Skeletal muscle tissue (tissue), 4 donors: ENCODE results near the gene NPAS3. TPM values are rescaled to one million over a fixed set of nuclear protein-coding genes. Genes with fewer than 3 reads are reported as not detected.

ENCODE experiments used
- H3K27ac ChIP-seq: one replicate; pipeline ENCODE4 v1.7.0; 2013; ENCODE audit warnings: mild to moderate bottlenecking, low read depth, low read length, inconsistent platforms
- H3K27me3 ChIP-seq, 3 donors: one replicate each; pipeline ENCODE4 v1.7.0; 2013; ENCODE audit warnings: low read length in 3 of 3; ENCODE audit not compliant: control insufficient read depth in 3 of 3, insufficient read depth in 3 of 3
- H3K36me3 ChIP-seq, 3 donors: one replicate each; pipeline ENCODE4 v1.7.0; 2013; ENCODE audit warnings: low read length in 3 of 3; ENCODE audit not compliant: control insufficient read depth in 3 of 3, insufficient read depth in 3 of 3
- H3K4me1 ChIP-seq, 3 donors: one replicate each; pipeline ENCODE4 v1.7.0; 2013; ENCODE audit warnings: low read length in 3 of 3, mild to moderate bottlenecking in 3 of 3; ENCODE audit not compliant: control insufficient read depth in 3 of 3, insufficient read depth in 3 of 3
- H3K4me3 ChIP-seq, 3 donors: one replicate each; pipeline ENCODE4 v1.7.0; 2013; ENCODE audit warnings: low read length in 3 of 3
- H3K9ac ChIP-seq, 3 donors: one replicate each; pipeline ENCODE4 v1.7.0; 2013; ENCODE audit warnings: low read length in 3 of 3, mild to moderate bottlenecking in 3 of 3, moderate library complexity in 2 of 3, low read depth in 1 of 3
- H3K9me3 ChIP-seq, 3 donors: one replicate each; pipeline ENCODE4 v1.7.0; 2013; ENCODE audit warnings: low read length in 3 of 3; ENCODE audit not compliant: control insufficient read depth in 3 of 3
- total RNA-seq: library from RNA; depleted of rRNA; stranded (reverse); fragments of >200 nt; gene quantifications from one replicate; pipeline ENCODE4 v1.2.3, GENCODE V29; 2014
- donor health status: Osteomylitis.

NPAS3 gene
- total RNA-seq, 1 donor from 2014 or later = 9.9 TPM

DNA sequence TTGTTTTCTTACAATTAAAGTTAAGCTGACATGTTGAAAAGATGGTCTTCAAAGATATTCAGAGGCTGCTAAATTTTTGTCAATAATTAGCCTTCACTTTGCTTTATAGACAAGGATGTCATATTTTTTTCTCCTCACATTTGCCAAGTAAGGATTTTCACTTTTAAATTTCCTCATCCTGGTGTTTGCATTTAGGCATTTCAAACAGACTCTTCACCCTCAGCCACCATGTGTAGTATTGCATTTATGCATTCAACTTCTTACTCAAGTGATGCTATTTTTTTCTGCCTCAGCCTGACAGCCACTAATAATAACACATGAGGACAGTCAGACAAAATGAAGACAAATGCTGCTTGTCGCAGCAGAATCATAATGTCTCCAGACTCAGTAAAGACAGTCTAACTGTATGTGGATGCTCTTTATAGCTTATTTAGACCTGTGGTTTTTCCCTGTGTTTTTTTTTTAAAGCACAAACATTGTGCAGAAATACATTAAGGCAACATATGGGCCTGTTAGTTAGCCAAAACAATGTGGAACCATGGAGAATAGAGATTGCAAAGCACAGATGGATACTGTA lies 481.5 kb downstream of the NPAS3 start:
- Histone ChIP-seq H3K4me1 (no peaks in the 10 kb centered on the region), H3K27me3 (no peaks in the 10 kb centered on the region), H3K9me3 (no peaks in the 10 kb centered on the region), H3K9ac (no peak overlapping the region), H3K4me3 (no peak overlapping the region), H3K36me3 (no peaks in the 10 kb centered on the region), H3K27ac (no peak overlapping the region)

DNA sequence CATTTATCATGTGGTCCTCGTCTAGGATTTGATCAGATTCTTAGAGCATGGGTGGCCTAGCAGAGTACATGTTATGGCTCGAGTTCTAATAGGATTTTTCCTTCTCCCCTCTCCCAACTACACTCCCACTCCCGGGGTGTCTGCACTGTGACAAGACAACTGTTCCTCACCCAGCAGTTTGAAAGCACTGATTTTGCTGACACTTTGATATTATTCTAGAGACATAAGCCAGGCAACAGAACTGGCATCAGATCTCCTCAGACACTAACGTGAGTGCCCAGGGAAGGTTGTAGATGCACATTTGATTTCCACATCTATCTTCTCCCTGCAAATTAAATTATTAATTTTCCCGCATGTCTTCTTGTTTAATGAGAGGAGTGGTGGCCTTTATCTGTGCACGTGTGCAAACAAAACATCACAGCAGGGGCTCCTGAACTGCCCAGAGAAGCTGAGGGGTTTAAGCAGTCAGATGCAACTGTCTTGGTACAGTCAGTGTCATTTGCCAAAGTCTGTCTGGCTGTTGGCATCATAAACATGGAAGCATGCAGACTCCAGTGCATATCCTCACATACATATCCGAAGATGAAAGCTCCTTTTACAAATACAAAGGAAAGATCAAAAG lies 491.8 kb downstream of the NPAS3 start:
- Histone ChIP-seq H3K9me3 (no peaks in the 10 kb centered on the region), H3K36me3 (no peaks in the 10 kb centered on the region), H3K4me3 (no peak overlapping the region), H3K9ac (no peak overlapping the region), H3K4me1 (no peaks in the 10 kb centered on the region), H3K27ac (no peak overlapping the region), H3K27me3 (no peaks in the 10 kb centered on the region)

DNA sequence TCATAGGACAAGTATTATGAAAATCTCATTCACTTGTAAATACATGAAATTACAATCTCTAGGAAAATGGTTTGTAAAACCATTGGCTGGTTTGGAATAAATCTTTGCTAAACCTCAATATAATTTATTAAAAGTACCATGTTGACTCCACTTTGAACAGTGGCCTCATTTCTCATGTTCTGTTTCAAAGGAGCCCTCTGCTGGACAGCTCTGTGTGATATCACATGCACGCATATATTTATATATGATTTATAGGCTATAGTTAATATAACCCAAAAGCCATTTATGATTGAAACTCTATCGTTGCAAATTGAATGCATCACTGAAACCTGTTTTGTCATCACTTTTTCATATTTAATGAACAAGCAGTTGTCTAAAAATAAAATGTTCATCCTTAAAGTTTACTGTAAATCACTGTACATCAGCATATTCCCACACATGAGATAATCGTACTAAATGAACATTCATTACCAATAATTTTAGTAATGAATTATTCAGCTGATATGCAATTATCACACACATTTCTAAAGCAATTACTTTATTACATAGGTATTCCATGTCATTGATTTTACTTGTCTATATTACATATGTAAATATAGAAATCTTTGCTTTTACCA lies 493.8 kb downstream of the NPAS3 start:
- Histone ChIP-seq H3K9ac (no peak overlapping the region), H3K9me3 (no peaks in the 10 kb centered on the region), H3K27ac (no peak overlapping the region), H3K27me3 (no peaks in the 10 kb centered on the region), H3K4me1 (no peaks in the 10 kb centered on the region), H3K36me3 (no peaks in the 10 kb centered on the region), H3K4me3 (no peak overlapping the region)

DNA sequence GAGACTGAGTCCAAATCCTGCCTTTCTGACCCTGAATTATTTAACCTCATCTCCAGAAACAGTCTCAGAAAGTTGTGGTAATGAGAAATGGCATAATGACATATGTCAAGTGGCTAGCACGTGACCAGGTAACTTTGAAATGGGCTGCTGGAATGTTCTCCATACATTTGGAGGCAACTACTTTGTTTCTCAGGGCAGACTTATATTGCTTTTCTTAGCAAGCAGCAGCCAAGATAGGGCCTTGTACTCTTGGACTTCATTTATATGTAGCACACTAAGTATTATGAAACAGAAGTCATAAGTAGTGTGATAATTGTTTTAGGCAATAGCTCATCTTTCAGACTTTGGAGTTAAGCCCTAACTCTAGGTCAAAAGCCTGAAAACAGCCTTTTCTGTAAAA lies 494.7 kb downstream of the NPAS3 start:
- Histone ChIP-seq H3K36me3 (no peaks in the 10 kb centered on the region), H3K27me3 (no peaks in the 10 kb centered on the region), H3K9me3 (no peaks in the 10 kb centered on the region), H3K27ac (no peak overlapping the region), H3K4me3 (no peak overlapping the region), H3K4me1 (no peaks in the 10 kb centered on the region), H3K9ac (no peak overlapping the region)

DNA sequence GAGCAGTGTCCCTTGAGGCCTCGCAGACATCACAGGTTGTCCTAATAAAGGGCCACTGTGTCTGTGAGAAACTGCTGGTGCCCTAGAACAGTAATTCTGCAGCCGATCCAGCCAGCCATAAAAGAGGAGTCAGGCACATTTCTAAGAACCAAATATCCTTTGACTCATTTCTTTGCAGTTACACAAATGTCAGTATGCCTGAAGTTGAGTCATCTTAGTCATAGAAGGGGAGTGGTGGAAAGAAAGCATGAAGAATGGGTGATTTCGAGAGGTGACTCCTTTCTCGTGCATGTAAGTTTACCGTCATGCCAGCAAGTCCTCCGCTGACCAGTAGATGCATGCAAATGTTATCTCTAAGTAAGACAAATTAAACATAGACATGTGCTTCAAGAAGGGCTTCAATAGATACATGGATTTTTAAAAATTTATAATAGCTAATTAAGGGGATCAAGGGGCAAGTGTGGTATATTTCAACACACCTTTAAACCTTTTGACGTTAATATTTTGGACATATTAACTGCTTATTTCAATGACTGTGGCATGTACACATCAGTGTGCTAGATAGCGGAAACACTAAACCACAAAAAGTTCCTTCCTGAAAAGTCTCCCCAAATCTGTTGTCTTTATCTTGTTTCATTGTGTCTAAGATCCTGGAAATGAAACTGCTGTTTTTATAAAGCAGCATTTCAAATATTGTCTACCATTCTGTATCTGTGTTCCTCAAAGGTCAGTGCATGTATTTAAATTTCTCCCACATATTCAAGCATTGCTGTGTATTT lies 497.4 kb downstream of the NPAS3 start:
- no peak overlapping the region for H3K4me3 ChIP-seq
- H3K36me3 ChIP-seq = no peaks in the 10 kb centered on the region
- no peak overlapping the region for H3K27ac ChIP-seq
- H3K27me3 ChIP-seq = no peaks in the 10 kb centered on the region
- H3K4me1 ChIP-seq = no peaks in the 10 kb centered on the region
- H3K9me3 ChIP-seq = no peaks in the 10 kb centered on the region
- H3K9ac ChIP-seq = no peak overlapping the region

- Histone ChIP-seq H3K36me3 (no peaks in the 10 kb centered on the region), H3K27ac (no peak overlapping the region), H3K4me1 (no peaks in the 10 kb centered on the region), H3K9ac (no peak overlapping the region), H3K27me3 (no peaks in the 10 kb centered on the region), H3K4me3 (no peak overlapping the region), H3K9me3 (no peaks in the 10 kb centered on the region)
Observed at GRCh38 chr14:33441633-33442032, 503.0 kb downstream of the NPAS3 start.

DNA sequence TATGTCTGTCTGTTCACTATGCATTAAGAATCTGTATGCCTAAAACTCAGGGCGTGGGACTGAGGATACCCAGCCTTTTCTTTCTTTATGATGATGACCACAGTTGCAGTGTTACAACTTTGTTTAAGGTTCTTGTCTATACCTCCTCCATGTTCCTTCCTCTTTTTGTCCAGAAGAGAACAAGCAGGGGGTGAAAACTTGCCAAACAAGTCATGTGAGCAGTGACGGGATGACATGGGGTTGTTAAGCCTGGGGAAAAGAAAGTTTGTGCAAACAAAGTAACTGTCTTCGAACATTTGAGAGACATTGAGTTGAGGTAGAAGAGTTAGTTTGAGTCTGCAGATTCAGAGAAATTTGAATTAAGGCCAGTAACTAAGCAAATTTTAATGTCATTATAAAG lies 505.5 kb downstream of the NPAS3 start:
- Histone ChIP-seq H3K36me3 (no peaks in the 10 kb centered on the region), H3K9me3 (no peaks in the 10 kb centered on the region)

DNA sequence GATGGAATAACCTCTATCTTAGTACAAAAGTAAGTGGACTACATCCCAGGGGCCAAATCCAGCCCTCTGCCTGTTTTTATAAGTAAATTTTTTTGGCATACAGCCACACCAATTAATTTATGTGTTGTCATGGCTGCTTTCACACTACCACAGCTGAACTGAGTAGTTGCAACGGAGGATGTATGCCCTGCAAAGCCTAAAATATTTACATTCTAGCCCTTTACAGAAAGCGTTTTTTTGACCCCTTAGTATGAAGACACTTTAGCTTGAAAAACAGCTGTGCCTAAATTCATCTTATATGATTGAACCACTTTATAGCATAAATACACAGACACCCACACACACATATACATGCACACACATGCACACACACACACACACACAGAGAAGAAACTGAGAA lies 510.6 kb downstream of the NPAS3 start:
- no peak overlapping the region for H3K4me3 ChIP-seq
- H3K9me3 ChIP-seq = no peaks in the 10 kb centered on the region
- H3K27me3 ChIP-seq = no peaks in the 10 kb centered on the region
- H3K9ac ChIP-seq = no peak overlapping the region
- no peak overlapping the region for H3K27ac ChIP-seq
- peaks cover 0 to 4% (median 0%) of the 10 kb centered on the region in 3 donors for H3K4me1 ChIP-seq
- H3K36me3 ChIP-seq = no peaks in the 10 kb centered on the region

More for the DNA sequence above, 505.5 kb downstream of the NPAS3 start:
- Histone ChIP-seq H3K27me3 (no peaks in the 10 kb centered on the region), H3K27ac (no peak overlapping the region), H3K9ac (no peak overlapping the region), H3K4me1 (no peaks in the 10 kb centered on the region), H3K4me3 (no peak overlapping the region)

DNA sequence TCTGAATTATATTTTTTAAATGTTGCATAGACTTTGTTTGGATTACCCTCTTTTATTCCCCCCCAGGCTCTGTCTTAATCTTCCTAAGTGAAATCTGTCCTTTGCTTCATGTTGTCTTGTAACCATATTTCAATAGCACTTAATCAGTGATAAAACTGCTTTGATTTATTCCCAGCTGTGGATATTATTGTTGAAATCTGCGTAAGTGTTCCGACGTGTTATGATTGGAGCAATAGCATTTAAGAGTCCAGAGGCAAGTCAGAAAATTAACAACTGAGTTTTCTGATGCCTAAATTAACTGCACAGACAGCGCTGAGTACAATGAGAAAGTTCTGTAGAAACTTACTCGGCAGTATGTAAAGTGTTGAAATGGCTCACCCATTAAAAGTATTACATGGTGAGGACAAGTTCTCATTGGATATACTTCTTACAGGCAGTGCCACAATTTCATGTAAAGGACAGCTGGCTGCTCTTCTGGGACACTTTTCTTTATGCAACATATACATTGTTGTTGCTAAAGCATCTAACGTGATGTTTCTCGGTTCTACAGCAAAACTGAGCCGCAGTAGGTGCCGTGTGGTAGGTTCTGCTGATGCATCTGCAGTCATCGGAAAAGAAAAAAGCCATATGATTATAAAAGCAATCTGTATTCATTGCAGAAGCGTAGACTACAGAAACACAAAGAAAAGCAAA lies 511.2 kb downstream of the NPAS3 start:
- no peaks in the 10 kb centered on the region for H3K9me3 ChIP-seq
- H3K4me3 ChIP-seq = no peak overlapping the region
- peaks cover 0 to 4% (median 0%) of the 10 kb centered on the region in 3 donors for H3K4me1 ChIP-seq
- H3K27ac ChIP-seq = no peak overlapping the region
- no peaks in the 10 kb centered on the region for H3K27me3 ChIP-seq
- no peaks in the 10 kb centered on the region for H3K36me3 ChIP-seq
- no peak overlapping the region for H3K9ac ChIP-seq
